Type B pancreatic cell (in vitro differentiated cells): ENCODE results near the gene PADI4. TPM values are rescaled to one million over a fixed set of nuclear protein-coding genes. Genes with fewer than 3 reads are reported as not detected.

Experiments used
- DNase-seq: peaks from one replicate; pipeline ENCODE4 v3.0.0; 2021; ENCODE audit warnings: mixed read lengths; ENCODE audit not compliant: unreplicated experiment; ENCODE audit errors: extremely low spot score
- H3K27ac Mint-ChIP-seq: 2 replicates; pipeline ENCODE4 v1.8.0; 2021; ENCODE audit warnings: mild to moderate bottlenecking, mixed read lengths
- H3K27me3 Mint-ChIP-seq: 2 replicates; pipeline ENCODE4 v1.8.0; 2021; ENCODE audit warnings: mixed read lengths
- H3K36me3 Mint-ChIP-seq: 2 replicates; pipeline ENCODE4 v1.8.0; 2021; ENCODE audit warnings: mixed read lengths
- H3K4me1 Mint-ChIP-seq: one replicate; pipeline ENCODE4 v1.8.0; 2021; ENCODE audit warnings: mixed read lengths; ENCODE audit not compliant: unreplicated experiment
- H3K4me3 Mint-ChIP-seq: 2 replicates; pipeline ENCODE4 v1.8.0; 2021; ENCODE audit warnings: mild to moderate bottlenecking, mixed read lengths
- H3K9me3 Mint-ChIP-seq: 2 replicates; pipeline ENCODE4 v1.8.0; 2021; ENCODE audit warnings: mixed read lengths
- CTCF ChIP-seq: fragments of 200-600 bp; sonication (generic); conservative IDR thresholded peaks from 2 replicates; pipeline ENCODE4 v1.5.0; 2021; ENCODE audit warnings: antibody characterized with exemption, mild to moderate bottlenecking
- total RNA-seq: library from RNA; stranded (reverse); gene quantifications from 2 replicates; pipeline ENCODE4 v1.2.1, GENCODE V29; 2021; ENCODE audit warnings: low replicate concordance

PADI4 gene
- total RNA-seq, 1 donor from 2014 or later: not detected

GRCh38 chr1:17278996-17279830, 28.8 kb upstream of the PADI4 start:
- Mint-ChIP-seq H3K9me3 (no peaks in the 10 kb centered on the region), H3K27me3 (peaks cover 17% of the 10 kb centered on the region), H3K4me1 (peaks cover 5% of the 10 kb centered on the region), H3K27ac (no peak overlapping the region), H3K36me3 (no peaks in the 10 kb centered on the region), H3K4me3 (no peak overlapping the region)
- TF ChIP-seq CTCF: no peak
- no peak for DNase-seq

GRCh38 chr1:17280436-17280835, 27.6 kb upstream of the PADI4 start:
- H3K4me3 Mint-ChIP-seq: no peak overlapping the region
- TF ChIP-seq CTCF: no peak
- no peak overlapping the region for H3K27ac Mint-ChIP-seq
- peaks cover 5% of the 10 kb centered on the region for H3K4me1 Mint-ChIP-seq
- no peaks in the 10 kb centered on the region for H3K9me3 Mint-ChIP-seq
- peaks cover 20% of the 10 kb centered on the region for H3K27me3 Mint-ChIP-seq
- DNase-seq: no peak
- no peaks in the 10 kb centered on the region for H3K36me3 Mint-ChIP-seq

- H3K27me3 Mint-ChIP-seq: peaks cover 19% of the 10 kb centered on the region
- no peak for TF ChIP-seq CTCF
- H3K4me1 Mint-ChIP-seq: peaks cover 5% of the 10 kb centered on the region
- H3K27ac Mint-ChIP-seq: no peak overlapping the region
- H3K9me3 Mint-ChIP-seq: no peaks in the 10 kb centered on the region
- no peak for DNase-seq
- no peaks in the 10 kb centered on the region for H3K36me3 Mint-ChIP-seq
- H3K4me3 Mint-ChIP-seq: no peak overlapping the region
Measured at GRCh38 chr1:17280894-17281293, 27.1 kb upstream of the PADI4 start.

- peaks cover 20% of the 10 kb centered on the region for H3K27me3 Mint-ChIP-seq
- no peaks in the 10 kb centered on the region for H3K36me3 Mint-ChIP-seq
- no peak for TF ChIP-seq CTCF
- H3K9me3 Mint-ChIP-seq: no peaks in the 10 kb centered on the region
- DNase-seq: no peak
- H3K4me1 Mint-ChIP-seq: peaks cover 5% of the 10 kb centered on the region
- no peak overlapping the region for H3K4me3 Mint-ChIP-seq
- no peak overlapping the region for H3K27ac Mint-ChIP-seq
Measured at GRCh38 chr1:17281775-17282181, 26.2 kb upstream of the PADI4 start.

- Mint-ChIP-seq H3K27me3 (peaks cover 20% of the 10 kb centered on the region), H3K4me3 (no peak overlapping the region), H3K9me3 (no peaks in the 10 kb centered on the region), H3K27ac (no peak overlapping the region), H3K4me1 (peaks cover 5% of the 10 kb centered on the region), H3K36me3 (no peaks in the 10 kb centered on the region)
- TF ChIP-seq CTCF: no peak
- no peak for DNase-seq
Measured at GRCh38 chr1:17282836-17283235, 25.2 kb upstream of the PADI4 start.
